Uterus (tissue), 2 donors: Measurements from ENCODE around the gene SLC25A21.

Experiments
- CTCF ChIP-seq, 4 experiments: fragments of 200-600 bp in 2 of 4; fragments of 450-650 bp in 2 of 4; sonication (generic) in 2 of 4; IDR thresholded peaks; one replicate each; pipeline ENCODE4 v1.5.1; 2016 to 2019; ENCODE audit warnings: antibody characterized with exemption in 4 of 4, mild to moderate bottlenecking in 2 of 4, moderate library complexity in 1 of 4
- POLR2A ChIP-seq, 2 donors: fragments of 450-650 bp; IDR thresholded peaks; one replicate each; pipeline ENCODE4 v1.6.1; 2016; ENCODE audit warnings: antibody characterized with exemption in 2 of 2, mild to moderate bottlenecking in 1 of 2, moderate library complexity in 1 of 2

GRCh38 chr14:36659010-36659821 lies 513.2 kb downstream of the SLC25A21 start:
- TF ChIP-seq CTCF (IDR thresholded peaks at IDR 0.05) (no peak), POLR2A (IDR thresholded peaks at IDR 0.05) (no peak)
